WTC11 (cell line): ENCODE data around the gene RASGRP3.

Experiments
- CTCF ChIP-seq: fragments of 200-600 bp; IDR thresholded peaks from 2 replicates; pipeline ENCODE4 v1.8.0; 2022; ENCODE audit warnings: antibody characterized with exemption
- E2F1 ChIP-seq: sonication (generic); formaldehyde crosslinking; IDR thresholded peaks from 2 replicates; pipeline ENCODE4 v1.8.0; 2022; ENCODE audit warnings: mild to moderate bottlenecking, missing genetic modification reagents
- ELF4 ChIP-seq: sonication (generic); formaldehyde crosslinking; IDR thresholded peaks from 2 replicates; pipeline ENCODE4 v1.8.1; 2022; ENCODE audit warnings: low read depth, mild to moderate bottlenecking, moderate library complexity, missing genetic modification reagents
- IRF1 ChIP-seq: sonication (generic); formaldehyde crosslinking; IDR thresholded peaks from 2 replicates; pipeline ENCODE4 v1.8.0; 2023; ENCODE audit warnings: missing genetic modification reagents
- MAX ChIP-seq: sonication (generic); formaldehyde crosslinking; IDR thresholded peaks from 2 replicates; pipeline ENCODE4 v1.8.0; 2022; ENCODE audit warnings: mild to moderate bottlenecking, missing genetic modification reagents
- MYBL2 ChIP-seq: sonication (generic); formaldehyde crosslinking; IDR thresholded peaks from 2 replicates; pipeline ENCODE4 v1.8.1; 2023; ENCODE audit warnings: mild to moderate bottlenecking, moderate library complexity, missing genetic modification reagents
- STAT6 ChIP-seq: sonication (generic); formaldehyde crosslinking; conservative IDR thresholded peaks from 2 replicates; pipeline ENCODE4 v1.8.1; 2023; ENCODE audit warnings: mild to moderate bottlenecking, low read depth, missing genetic modification reagents, moderate library complexity
- TEAD1 ChIP-seq: sonication (generic); formaldehyde crosslinking; IDR thresholded peaks from 2 replicates; pipeline ENCODE4 v1.8.0; 2022; ENCODE audit warnings: mild to moderate bottlenecking, missing genetic modification reagents

GRCh38 chr2:33552758-33553461, 76.5 kb downstream of the RASGRP3 start:
- no peak for TF ChIP-seq CTCF
- no peak for TF ChIP-seq ELF4 (CRISPR knock-in tag)
- no peak for TF ChIP-seq MAX (CRISPR knock-in tag)
- TF ChIP-seq STAT6 (CRISPR knock-in tag): no peak
- TF ChIP-seq TEAD1 (CRISPR knock-in tag): no peak
- no peak for TF ChIP-seq E2F1
- no peak for TF ChIP-seq IRF1 (CRISPR knock-in tag)
- no peak for TF ChIP-seq MYBL2 (CRISPR knock-in tag)
